Fibroblast of pulmonary artery (primary cell): ENCODE data around the gene ST3GAL3.

Source experiments
- DNase-seq: peaks from one replicate; pipeline ENCODE4 v3.0.0-alpha.2; 2010; ENCODE audit warnings: low read depth
- H3K4me3 ChIP-seq: replicated peaks from 2 replicates; pipeline ENCODE4 v1.5.1; 2011; ENCODE audit warnings: low read depth, mild to moderate bottlenecking, control low read depth, low read length, moderate library complexity
- CTCF ChIP-seq: IDR thresholded peaks from 2 replicates; pipeline ENCODE4 v1.5.1; 2011; ENCODE audit warnings: mild to moderate bottlenecking, control low read depth, low read length, inconsistent platforms; ENCODE audit errors: missing control alignments

The ST3GAL3 gene

GRCh38 chr1:43885279-43885801, 178.0 kb downstream of the ST3GAL3 start:
- TF ChIP-seq CTCF = no peak
- no peak for DNase-seq
- no peak overlapping the region for H3K4me3 ChIP-seq

GRCh38 chr1:43887748-43888147, 180.4 kb downstream of the ST3GAL3 start:
- no peak for DNase-seq
- TF ChIP-seq CTCF = no peak
- H3K4me3 ChIP-seq = no peak overlapping the region

- H3K4me3 ChIP-seq = no peak overlapping the region
- TF ChIP-seq CTCF = no peak
- DNase-seq = no peak
Observed at GRCh38 chr1:43890815-43891214, 183.5 kb downstream of the ST3GAL3 start.

- no peak for DNase-seq
- no peak overlapping the region for H3K4me3 ChIP-seq
- TF ChIP-seq CTCF = no peak
Observed at GRCh38 chr1:43893006-43893405, 185.7 kb downstream of the ST3GAL3 start.

- no peak overlapping the region for H3K4me3 ChIP-seq
- no peak for TF ChIP-seq CTCF
- no peak for DNase-seq
Observed at GRCh38 chr1:43898981-43899380, 191.6 kb downstream of the ST3GAL3 start.

GRCh38 chr1:43900386-43900785, 193.1 kb downstream of the ST3GAL3 start:
- no peak overlapping the region for H3K4me3 ChIP-seq

More at GRCh38 chr1:43900386-43900785, 193.1 kb downstream of the ST3GAL3 start:
- no peak for TF ChIP-seq CTCF
- no peak for DNase-seq
